Measurements from ENCODE around the gene STK32C.

DNA sequence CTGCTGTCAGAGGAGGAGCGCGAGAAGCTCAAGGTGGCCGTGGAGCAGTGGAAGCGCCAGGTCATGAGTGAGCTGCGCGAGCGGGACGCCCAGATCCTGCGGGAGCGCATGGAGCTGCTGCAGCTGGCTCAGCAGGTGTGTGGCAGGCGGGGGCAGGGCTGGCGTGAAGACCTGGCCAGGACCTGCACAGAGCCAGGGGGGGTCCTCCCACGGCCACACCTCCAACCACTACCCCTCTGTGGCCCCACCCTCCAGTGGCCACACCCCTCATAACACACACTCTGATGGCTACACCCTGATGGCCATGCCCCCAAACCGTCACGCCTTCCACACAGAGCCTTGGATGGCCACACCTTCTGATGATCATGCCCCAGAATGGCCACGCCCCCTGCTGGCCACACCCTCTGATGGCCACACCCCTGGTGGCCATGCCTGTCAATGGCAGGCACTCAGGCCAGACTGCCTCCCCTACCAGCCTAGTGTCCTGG is 144.4 kb downstream of the STK32C start:
- TF ChIP-seq, protein P1, sequence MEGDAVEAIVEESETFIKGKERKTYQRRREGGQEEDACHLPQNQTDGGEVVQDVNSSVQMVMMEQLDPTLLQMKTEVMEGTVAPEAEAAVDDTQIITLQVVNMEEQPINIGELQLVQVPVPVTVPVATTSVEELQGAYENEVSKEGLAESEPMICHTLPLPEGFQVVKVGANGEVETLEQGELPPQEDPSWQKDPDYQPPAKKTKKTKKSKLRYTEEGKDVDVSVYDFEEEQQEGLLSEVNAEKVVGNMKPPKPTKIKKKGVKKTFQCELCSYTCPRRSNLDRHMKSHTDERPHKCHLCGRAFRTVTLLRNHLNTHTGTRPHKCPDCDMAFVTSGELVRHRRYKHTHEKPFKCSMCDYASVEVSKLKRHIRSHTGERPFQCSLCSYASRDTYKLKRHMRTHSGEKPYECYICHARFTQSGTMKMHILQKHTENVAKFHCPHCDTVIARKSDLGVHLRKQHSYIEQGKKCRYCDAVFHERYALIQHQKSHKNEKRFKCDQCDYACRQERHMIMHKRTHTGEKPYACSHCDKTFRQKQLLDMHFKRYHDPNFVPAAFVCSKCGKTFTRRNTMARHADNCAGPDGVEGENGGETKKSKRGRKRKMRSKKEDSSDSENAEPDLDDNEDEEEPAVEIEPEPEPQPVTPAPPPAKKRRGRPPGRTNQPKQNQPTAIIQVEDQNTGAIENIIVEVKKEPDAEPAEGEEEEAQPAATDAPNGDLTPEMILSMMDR (IDR thresholded peaks at IDR 0.05 in 8 of 11, conservative IDR thresholded peaks at IDR 0.05 in 3 of 11): peak in 1 of 11 experiments; percentile 15
- TF ChIP-seq POLR2A (IDR thresholded peaks at IDR 0.05): no peak
- no peak for TF ChIP-seq POLR2AphosphoS5 (IDR thresholded peaks at IDR 0.05)

All from spleen (tissue), 7 donors.